HEK293 (cell line): ENCODE data around the gene KCNQ1.

Experiments used
- CTCF ChIA-PET: fragments of 350-600 bp; formaldehyde crosslinking; extraction: SDS; loops from one replicate; lab custom pipeline; 2021; ENCODE audit warnings: antibody characterized with exemption; lab: Yijun Ruan, JAX
- POLR2A ChIA-PET: fragments of 300-600 bp; formaldehyde crosslinking; extraction: SDS; loops from one replicate; lab custom pipeline; 2020; ENCODE audit warnings: antibody characterized with exemption, inconsistent platforms; lab: Yijun Ruan, JAX
- H3K27ac ChIP-seq: fragments of 200-500 bp; sonication (Bioruptor generic); 2 replicates; pipeline ENCODE4 v1.5.1; 2014; ENCODE audit warnings: low read depth, low read length, control low read depth, inconsistent platforms; ENCODE audit errors: extremely low read depth
- H3K36me3 ChIP-seq, 2 experiments: fragments of 200-500 bp in 1 of 2; sonication (Bioruptor generic) in 1 of 2; 1 replicate in 1 of 2; 2 replicates in 1 of 2; pipeline ENCODE4 v1.5.1; 2014 to 2017; ENCODE audit warnings: inconsistent platforms in 2 of 2, low read length in 2 of 2; ENCODE audit not compliant: control insufficient read depth in 2 of 2, insufficient read depth in 1 of 2
- H3K4me1 ChIP-seq: fragments of 200-500 bp; sonication (Bioruptor generic); 2 replicates; pipeline ENCODE4 v1.5.1; 2014; ENCODE audit warnings: mild to moderate bottlenecking, low read length, inconsistent platforms; ENCODE audit not compliant: control insufficient read depth, insufficient read depth
- H3K4me3 ChIP-seq: 2 replicates; pipeline ENCODE4 v1.5.1; 2011; ENCODE audit warnings: low read depth, mild to moderate bottlenecking, control low read depth, low read length, moderate library complexity
- H3K9me3 ChIP-seq: fragments of 200-500 bp; sonication (Bioruptor generic); 2 replicates; pipeline ENCODE4 v1.5.1; 2014; ENCODE audit warnings: low read depth, low read length, inconsistent platforms; ENCODE audit not compliant: control insufficient read depth, insufficient read depth
- FEZF1 ChIP-seq: fragments of 450-650 bp; formaldehyde crosslinking; IDR thresholded peaks from 2 replicates; pipeline ENCODE4 v1.5.1; 2016; ENCODE audit warnings: missing biosample characterization, missing genetic modification characterization
- GLI2 ChIP-seq: fragments of 450-650 bp; formaldehyde crosslinking; IDR thresholded peaks from 2 replicates; pipeline ENCODE4; 2017; ENCODE audit warnings: missing biosample characterization, missing genetic modification characterization, low read depth, borderline replicate concordance
- KLF16 ChIP-seq: fragments of 450-650 bp; formaldehyde crosslinking; IDR thresholded peaks from 2 replicates; pipeline ENCODE4 v1.5.1; 2017; ENCODE audit warnings: missing biosample characterization, missing genetic modification characterization
- SCRT1 ChIP-seq: fragments of 450-650 bp; formaldehyde crosslinking; IDR thresholded peaks from 2 replicates; pipeline ENCODE4 v1.5.1; 2016; ENCODE audit warnings: missing biosample characterization, missing genetic modification characterization, borderline replicate concordance
- SCRT2 ChIP-seq: fragments of 450-650 bp; formaldehyde crosslinking; IDR thresholded peaks from 2 replicates; pipeline ENCODE4 v1.5.1; 2016; ENCODE audit warnings: missing biosample characterization, missing genetic modification characterization
- YY1 ChIP-seq: fragments of 450-650 bp; formaldehyde crosslinking; IDR thresholded peaks from 2 replicates; pipeline ENCODE4 v1.5.1; 2018; ENCODE audit warnings: missing biosample characterization, missing genetic modification characterization
- ZBTB8A ChIP-seq: fragments of 450-650 bp; formaldehyde crosslinking; IDR thresholded peaks from 2 replicates; pipeline ENCODE4 v1.5.1; 2016; ENCODE audit warnings: missing biosample characterization, missing genetic modification characterization
- ZFHX2 ChIP-seq: fragments of 450-650 bp; formaldehyde crosslinking; conservative IDR thresholded peaks from 2 replicates; pipeline ENCODE4 v1.5.1; 2016; ENCODE audit warnings: missing biosample characterization, missing genetic modification characterization
- ZNF112 ChIP-seq: fragments of 450-650 bp; formaldehyde crosslinking; IDR thresholded peaks from 2 replicates; pipeline ENCODE4 v1.5.0; 2017; ENCODE audit warnings: missing biosample characterization, missing genetic modification characterization
- ZNF221 ChIP-seq: fragments of 450-650 bp; formaldehyde crosslinking; IDR thresholded peaks from 2 replicates; pipeline ENCODE4 v1.5.1; 2017; ENCODE audit warnings: missing biosample characterization, missing genetic modification characterization, borderline replicate concordance
- ZNF23 ChIP-seq: fragments of 450-650 bp; formaldehyde crosslinking; IDR thresholded peaks from 2 replicates; pipeline ENCODE4 v1.5.1; 2016; ENCODE audit warnings: missing biosample characterization, missing genetic modification characterization, borderline replicate concordance
- ZNF248 ChIP-seq: fragments of 450-650 bp; formaldehyde crosslinking; IDR thresholded peaks from 2 replicates; pipeline ENCODE4 v1.5.1; 2017; ENCODE audit warnings: missing biosample characterization, missing genetic modification characterization
- ZNF37A ChIP-seq: fragments of 450-650 bp; IDR thresholded peaks from 2 replicates; pipeline ENCODE4 v1.5.1; 2018; ENCODE audit warnings: missing biosample characterization, missing genetic modification characterization
- ZNF510 ChIP-seq: fragments of 450-650 bp; formaldehyde crosslinking; IDR thresholded peaks from 2 replicates; pipeline ENCODE4 v1.5.1; 2018; ENCODE audit warnings: mild to moderate bottlenecking, missing genetic modification characterization, missing biosample characterization; ENCODE audit not compliant: insufficient replicate concordance
- ZNF654 ChIP-seq: fragments of 450-650 bp; formaldehyde crosslinking; IDR thresholded peaks from 2 replicates; pipeline ENCODE4 v1.5.1; 2016; ENCODE audit warnings: low read depth, missing biosample characterization, missing genetic modification characterization
- ZNF660 ChIP-seq: fragments of 450-650 bp; IDR thresholded peaks from 2 replicates; pipeline ENCODE4 v1.5.1; 2018; ENCODE audit warnings: missing biosample characterization, mild to moderate bottlenecking, missing genetic modification characterization
- ZNF785 ChIP-seq: fragments of 450-650 bp; formaldehyde crosslinking; IDR thresholded peaks from 2 replicates; pipeline ENCODE4 v1.5.1; 2016; ENCODE audit warnings: missing biosample characterization, missing genetic modification characterization
- ZNF830 ChIP-seq: fragments of 450-650 bp; IDR thresholded peaks from 2 replicates; pipeline ENCODE4 v1.5.0; 2018; ENCODE audit warnings: missing biosample characterization, missing genetic modification characterization, low read depth, mild to moderate bottlenecking, moderate library complexity
- ZNF837 ChIP-seq: fragments of 450-650 bp; formaldehyde crosslinking; IDR thresholded peaks from 2 replicates; pipeline ENCODE4 v1.5.1; 2016; ENCODE audit warnings: missing biosample characterization, missing genetic modification characterization
- ZSCAN30 ChIP-seq: fragments of 450-650 bp; IDR thresholded peaks from 2 replicates; pipeline ENCODE4 v1.5.1; 2018; ENCODE audit warnings: missing biosample characterization, mild to moderate bottlenecking, missing genetic modification characterization, moderate library complexity
- TF ChIP-seq, protein P1 (sequence below): fragments of 450-650 bp; formaldehyde crosslinking; IDR thresholded peaks from 2 replicates; pipeline ENCODE4 v1.5.1; 2017; ENCODE audit warnings: missing biosample characterization, missing genetic modification characterization
- TF ChIP-seq, protein P2 (sequence below): fragments of 450-650 bp; formaldehyde crosslinking; IDR thresholded peaks from 2 replicates; pipeline ENCODE4 v1.5.1; 2016; ENCODE audit warnings: missing biosample characterization, missing genetic modification characterization
- TF ChIP-seq, protein P3 (sequence below): fragments of 450-650 bp; formaldehyde crosslinking; IDR thresholded peaks from 2 replicates; pipeline ENCODE4 v1.5.1; 2016; ENCODE audit warnings: missing biosample characterization, missing genetic modification characterization
- TF ChIP-seq, protein P4 (sequence below): fragments of 450-650 bp; formaldehyde crosslinking; IDR thresholded peaks from 2 replicates; pipeline ENCODE4 v1.5.1; 2016; ENCODE audit warnings: missing biosample characterization, missing genetic modification characterization
- TF ChIP-seq, protein P5 (sequence below): fragments of 450-650 bp; formaldehyde crosslinking; IDR thresholded peaks from 2 replicates; pipeline ENCODE4 v1.5.1; 2016; ENCODE audit warnings: missing biosample characterization, missing genetic modification characterization

The KCNQ1 gene

DNA sequence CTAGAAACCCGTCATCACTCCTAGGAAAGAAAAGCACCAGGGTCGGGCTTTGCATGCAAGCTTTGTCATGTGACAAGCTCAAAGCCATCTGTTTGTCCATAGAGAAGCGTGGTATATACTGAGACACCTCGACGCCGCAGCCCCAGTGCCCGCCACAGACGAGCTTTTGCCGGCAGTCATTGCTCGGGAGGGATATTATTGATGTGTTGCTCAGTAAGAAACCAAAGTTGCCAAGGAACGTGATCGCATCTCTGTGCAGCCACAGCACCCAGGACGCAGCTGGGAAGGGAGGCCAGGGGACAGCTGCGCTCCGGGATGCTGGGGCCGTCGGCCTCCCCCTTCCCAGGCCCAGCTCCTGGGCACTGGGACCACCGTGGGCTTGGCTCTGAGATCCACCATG lies 344.5 kb downstream of the KCNQ1 start:
- Histone ChIP-seq H3K4me3 (no peak overlapping the region), H3K27ac (no peak overlapping the region), H3K9me3 (no peaks in the 10 kb centered on the region), H3K4me1 (no peaks in the 10 kb centered on the region), H3K36me3 (no peaks in the 10 kb centered on the region)
- ChIA-PET POLR2A (no interaction called here), CTCF (no interaction called here)
- TF ChIP-seq ZNF830 (tag by site-specific recombination) (no peak), ZNF248 (no peak), ZNF37A (tag by site-specific recombination) (no peak), ZSCAN30 (tag by site-specific recombination) (no peak), YY1 (tag by site-specific recombination) (no peak), ZNF660 (no peak), ZFHX2 (tag by site-specific recombination) (no peak), FEZF1 (tag by site-specific recombination) (no peak), ZNF23 (tag by site-specific recombination) (no peak), ZNF785 (tag by site-specific recombination) (no peak), SCRT1 (no peak), ZNF654 (tag by site-specific recombination) (no peak), ZNF112 (tag by site-specific recombination) (no peak), ZNF837 (tag by site-specific recombination) (no peak), KLF16 (no peak), ZBTB8A (tag by site-specific recombination) (no peak)
- TF ChIP-seq, protein P1, sequence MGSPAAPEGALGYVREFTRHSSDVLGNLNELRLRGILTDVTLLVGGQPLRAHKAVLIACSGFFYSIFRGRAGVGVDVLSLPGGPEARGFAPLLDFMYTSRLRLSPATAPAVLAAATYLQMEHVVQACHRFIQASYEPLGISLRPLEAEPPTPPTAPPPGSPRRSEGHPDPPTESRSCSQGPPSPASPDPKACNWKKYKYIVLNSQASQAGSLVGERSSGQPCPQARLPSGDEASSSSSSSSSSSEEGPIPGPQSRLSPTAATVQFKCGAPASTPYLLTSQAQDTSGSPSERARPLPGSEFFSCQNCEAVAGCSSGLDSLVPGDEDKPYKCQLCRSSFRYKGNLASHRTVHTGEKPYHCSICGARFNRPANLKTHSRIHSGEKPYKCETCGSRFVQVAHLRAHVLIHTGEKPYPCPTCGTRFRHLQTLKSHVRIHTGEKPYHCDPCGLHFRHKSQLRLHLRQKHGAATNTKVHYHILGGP: no peak
- TF ChIP-seq, protein P2, sequence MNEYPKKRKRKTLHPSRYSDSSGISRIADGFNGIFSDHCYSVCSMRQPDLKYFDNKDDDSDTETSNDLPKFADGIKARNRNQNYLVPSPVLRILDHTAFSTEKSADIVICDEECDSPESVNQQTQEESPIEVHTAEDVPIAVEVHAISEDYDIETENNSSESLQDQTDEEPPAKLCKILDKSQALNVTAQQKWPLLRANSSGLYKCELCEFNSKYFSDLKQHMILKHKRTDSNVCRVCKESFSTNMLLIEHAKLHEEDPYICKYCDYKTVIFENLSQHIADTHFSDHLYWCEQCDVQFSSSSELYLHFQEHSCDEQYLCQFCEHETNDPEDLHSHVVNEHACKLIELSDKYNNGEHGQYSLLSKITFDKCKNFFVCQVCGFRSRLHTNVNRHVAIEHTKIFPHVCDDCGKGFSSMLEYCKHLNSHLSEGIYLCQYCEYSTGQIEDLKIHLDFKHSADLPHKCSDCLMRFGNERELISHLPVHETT (tag by site-specific recombination): no peak
- TF ChIP-seq, protein P3, sequence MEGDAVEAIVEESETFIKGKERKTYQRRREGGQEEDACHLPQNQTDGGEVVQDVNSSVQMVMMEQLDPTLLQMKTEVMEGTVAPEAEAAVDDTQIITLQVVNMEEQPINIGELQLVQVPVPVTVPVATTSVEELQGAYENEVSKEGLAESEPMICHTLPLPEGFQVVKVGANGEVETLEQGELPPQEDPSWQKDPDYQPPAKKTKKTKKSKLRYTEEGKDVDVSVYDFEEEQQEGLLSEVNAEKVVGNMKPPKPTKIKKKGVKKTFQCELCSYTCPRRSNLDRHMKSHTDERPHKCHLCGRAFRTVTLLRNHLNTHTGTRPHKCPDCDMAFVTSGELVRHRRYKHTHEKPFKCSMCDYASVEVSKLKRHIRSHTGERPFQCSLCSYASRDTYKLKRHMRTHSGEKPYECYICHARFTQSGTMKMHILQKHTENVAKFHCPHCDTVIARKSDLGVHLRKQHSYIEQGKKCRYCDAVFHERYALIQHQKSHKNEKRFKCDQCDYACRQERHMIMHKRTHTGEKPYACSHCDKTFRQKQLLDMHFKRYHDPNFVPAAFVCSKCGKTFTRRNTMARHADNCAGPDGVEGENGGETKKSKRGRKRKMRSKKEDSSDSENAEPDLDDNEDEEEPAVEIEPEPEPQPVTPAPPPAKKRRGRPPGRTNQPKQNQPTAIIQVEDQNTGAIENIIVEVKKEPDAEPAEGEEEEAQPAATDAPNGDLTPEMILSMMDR: no peak

DNA sequence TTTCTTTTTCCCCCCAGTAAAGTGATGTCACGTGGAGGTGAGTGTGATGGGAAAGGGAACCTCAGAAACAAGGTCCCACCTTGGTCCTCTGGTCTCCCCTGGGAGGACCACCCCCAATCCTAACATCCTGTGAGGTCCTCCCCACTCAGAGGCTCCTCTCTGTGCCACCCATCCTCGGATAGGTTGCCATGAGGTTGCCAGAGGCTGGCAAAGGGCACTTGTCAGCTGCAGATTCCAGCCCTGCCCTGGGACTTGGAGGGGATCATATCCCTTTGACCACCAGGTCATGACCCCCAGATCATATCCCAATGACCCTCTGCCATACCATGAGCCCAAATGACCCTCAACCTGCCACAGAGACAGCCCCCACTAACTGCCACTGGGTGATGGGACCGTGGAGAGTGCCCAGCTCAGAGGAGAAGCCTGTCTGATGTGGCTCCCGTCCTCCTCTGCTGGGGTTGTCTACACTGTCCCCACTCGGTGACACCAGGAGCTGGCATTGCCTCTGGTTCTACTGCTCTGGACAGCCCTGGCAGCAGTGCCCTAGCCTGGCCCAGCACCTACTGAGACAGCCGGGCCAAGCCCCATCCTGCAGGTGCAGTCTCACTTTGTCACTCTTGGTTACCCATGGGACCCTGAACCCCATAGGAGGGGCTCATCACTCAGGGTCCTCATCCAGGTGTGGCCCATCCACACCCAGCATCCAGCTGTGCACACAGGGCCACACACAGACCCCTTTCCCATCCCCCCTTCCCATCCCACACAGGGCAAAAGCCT lies 345.2 kb downstream of the KCNQ1 start:
- H3K27ac ChIP-seq: no peak overlapping the region
- H3K4me1 ChIP-seq: no peaks in the 10 kb centered on the region
- CTCF ChIA-PET: no interaction called here
- no peak overlapping the region for H3K4me3 ChIP-seq
- H3K36me3 ChIP-seq: no peaks in the 10 kb centered on the region
- H3K9me3 ChIP-seq: no peaks in the 10 kb centered on the region
- POLR2A ChIA-PET: no interaction called here
- TF ChIP-seq, protein P4, sequence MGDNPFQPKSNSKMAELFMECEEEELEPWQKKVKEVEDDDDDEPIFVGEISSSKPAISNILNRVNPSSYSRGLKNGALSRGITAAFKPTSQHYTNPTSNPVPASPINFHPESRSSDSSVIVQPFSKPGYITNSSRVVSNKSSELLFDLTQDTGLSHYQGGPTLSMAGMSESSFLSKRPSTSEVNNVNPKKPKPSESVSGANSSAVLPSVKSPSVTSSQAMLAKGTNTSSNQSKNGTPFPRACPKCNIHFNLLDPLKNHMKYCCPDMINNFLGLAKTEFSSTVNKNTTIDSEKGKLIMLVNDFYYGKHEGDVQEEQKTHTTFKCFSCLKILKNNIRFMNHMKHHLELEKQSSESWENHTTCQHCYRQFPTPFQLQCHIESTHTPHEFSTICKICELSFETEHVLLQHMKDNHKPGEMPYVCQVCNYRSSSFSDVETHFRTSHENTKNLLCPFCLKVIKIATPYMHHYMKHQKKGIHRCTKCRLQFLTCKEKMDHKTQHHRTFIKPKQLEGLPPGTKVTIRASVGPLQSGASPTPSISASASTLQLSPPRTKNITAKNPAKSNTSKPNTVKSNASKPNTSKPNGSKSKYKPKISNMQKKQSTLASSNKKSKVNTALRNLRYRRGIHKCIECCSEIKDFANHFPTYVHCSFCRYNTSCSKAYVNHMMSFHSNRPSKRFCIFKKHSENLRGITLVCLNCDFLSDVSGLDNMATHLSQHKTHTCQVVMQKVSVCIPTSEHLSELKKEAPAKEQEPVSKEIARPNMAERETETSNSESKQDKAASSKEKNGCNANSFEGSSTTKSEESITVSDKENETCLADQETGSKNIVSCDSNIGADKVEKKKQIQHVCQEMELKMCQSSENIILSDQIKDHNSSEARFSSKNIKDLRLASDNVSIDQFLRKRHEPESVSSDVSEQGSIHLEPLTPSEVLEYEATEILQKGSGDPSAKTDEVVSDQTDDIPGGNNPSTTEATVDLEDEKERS (tag by site-specific recombination): no peak
- TF ChIP-seq ZNF221 (tag by site-specific recombination) (no peak), ZNF510 (tag by site-specific recombination) (no peak), SCRT2 (tag by site-specific recombination) (no peak), GLI2 (no peak)
- TF ChIP-seq, protein P5, sequence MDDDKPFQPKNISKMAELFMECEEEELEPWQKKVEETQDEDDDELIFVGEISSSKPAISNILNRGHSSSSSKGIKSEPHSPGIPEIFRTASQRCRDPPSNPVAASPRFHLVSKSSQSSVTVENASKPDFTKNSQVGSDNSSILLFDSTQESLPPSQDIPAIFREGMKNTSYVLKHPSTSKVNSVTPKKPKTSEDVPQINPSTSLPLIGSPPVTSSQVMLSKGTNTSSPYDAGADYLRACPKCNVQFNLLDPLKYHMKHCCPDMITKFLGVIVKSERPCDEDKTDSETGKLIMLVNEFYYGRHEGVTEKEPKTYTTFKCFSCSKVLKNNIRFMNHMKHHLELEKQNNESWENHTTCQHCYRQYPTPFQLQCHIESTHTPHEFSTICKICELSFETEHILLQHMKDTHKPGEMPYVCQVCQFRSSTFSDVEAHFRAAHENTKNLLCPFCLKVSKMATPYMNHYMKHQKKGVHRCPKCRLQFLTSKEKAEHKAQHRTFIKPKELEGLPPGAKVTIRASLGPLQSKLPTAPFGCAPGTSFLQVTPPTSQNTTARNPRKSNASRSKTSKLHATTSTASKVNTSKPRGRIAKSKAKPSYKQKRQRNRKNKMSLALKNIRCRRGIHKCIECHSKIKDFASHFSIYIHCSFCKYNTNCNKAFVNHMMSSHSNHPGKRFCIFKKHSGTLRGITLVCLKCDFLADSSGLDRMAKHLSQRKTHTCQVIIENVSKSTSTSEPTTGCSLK (tag by site-specific recombination): no peak
